HUES48 (cell line): Measurements from ENCODE around the gene IMMP2L.

Experiments
- H3K27ac ChIP-seq: one replicate; pipeline ENCODE4 v1.7.0; 2013; ENCODE audit warnings: low read depth, low read length, inconsistent platforms
- H3K27me3 ChIP-seq: 2 replicates; pipeline ENCODE4 v1.6.1; 2013; ENCODE audit warnings: mild to moderate bottlenecking, low read length; ENCODE audit not compliant: control insufficient read depth, insufficient read depth
- H3K36me3 ChIP-seq: 2 replicates; pipeline ENCODE4 v1.6.1; 2013; ENCODE audit warnings: low read length; ENCODE audit not compliant: control insufficient read depth, insufficient read depth
- H3K4me1 ChIP-seq: 2 replicates; pipeline ENCODE4 v1.6.1; 2013; ENCODE audit warnings: mild to moderate bottlenecking, low read length; ENCODE audit not compliant: control insufficient read depth, insufficient read depth
- H3K4me3 ChIP-seq: 2 replicates; pipeline ENCODE4 v1.5.1; 2013; ENCODE audit warnings: mild to moderate bottlenecking, low read depth, low read length
- H3K9ac ChIP-seq: 2 replicates; pipeline ENCODE4 v1.6.1; 2013; ENCODE audit warnings: mild to moderate bottlenecking, low read depth, low read length, moderate library complexity
- H3K9me3 ChIP-seq: 2 replicates; pipeline ENCODE4 v1.6.1; 2013; ENCODE audit warnings: low read length; ENCODE audit not compliant: control insufficient read depth, insufficient read depth

Gene IMMP2L

DNA sequence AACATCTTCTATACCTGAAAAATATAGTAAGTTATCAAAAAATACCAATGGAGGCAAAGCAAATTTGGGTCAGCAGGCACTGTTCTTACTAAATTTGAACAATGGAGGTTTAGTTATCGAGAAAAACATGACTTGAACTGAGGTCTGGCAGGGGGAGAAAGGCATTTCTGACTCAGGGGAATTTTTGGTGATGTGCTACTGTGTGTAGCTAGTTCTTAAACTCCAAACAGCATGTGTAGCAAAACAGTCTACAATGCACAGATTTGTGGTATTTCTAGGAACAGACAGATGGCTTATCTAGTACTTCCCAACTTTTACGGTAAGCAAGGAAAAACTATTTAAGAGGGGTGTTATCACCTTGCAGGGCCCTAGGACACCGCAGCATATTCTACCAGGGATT, 783.0 kb downstream of the IMMP2L start:
- Histone ChIP-seq H3K4me1 (no peaks in the 10 kb centered on the region), H3K36me3 (no peaks in the 10 kb centered on the region), H3K4me3 (no peak overlapping the region), H3K27ac (no peak overlapping the region), H3K27me3 (no peaks in the 10 kb centered on the region), H3K9ac (no peak overlapping the region), H3K9me3 (no peaks in the 10 kb centered on the region)

DNA sequence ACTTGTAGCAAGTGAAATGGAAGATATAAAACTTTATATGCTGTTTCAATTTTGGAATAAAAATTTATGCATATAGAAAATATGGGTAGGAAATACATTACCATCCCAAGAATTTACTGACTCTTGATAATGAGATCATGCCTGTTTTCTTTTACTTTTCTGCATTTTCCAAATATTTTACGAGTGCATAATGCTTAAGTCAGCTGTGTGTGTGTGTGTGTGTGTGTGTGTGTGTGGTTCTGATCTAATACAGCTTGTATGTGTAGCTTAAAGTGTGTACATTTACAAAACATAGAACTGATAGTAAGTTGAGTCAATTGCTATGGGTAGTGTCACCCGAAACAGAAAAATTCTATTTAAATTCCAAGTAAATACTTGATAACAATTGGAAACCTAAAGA, 787.2 kb downstream of the IMMP2L start:
- Histone ChIP-seq H3K27ac (no peak overlapping the region), H3K27me3 (no peaks in the 10 kb centered on the region), H3K36me3 (no peaks in the 10 kb centered on the region), H3K4me3 (no peak overlapping the region), H3K9me3 (no peaks in the 10 kb centered on the region), H3K9ac (no peak overlapping the region), H3K4me1 (no peaks in the 10 kb centered on the region)

DNA sequence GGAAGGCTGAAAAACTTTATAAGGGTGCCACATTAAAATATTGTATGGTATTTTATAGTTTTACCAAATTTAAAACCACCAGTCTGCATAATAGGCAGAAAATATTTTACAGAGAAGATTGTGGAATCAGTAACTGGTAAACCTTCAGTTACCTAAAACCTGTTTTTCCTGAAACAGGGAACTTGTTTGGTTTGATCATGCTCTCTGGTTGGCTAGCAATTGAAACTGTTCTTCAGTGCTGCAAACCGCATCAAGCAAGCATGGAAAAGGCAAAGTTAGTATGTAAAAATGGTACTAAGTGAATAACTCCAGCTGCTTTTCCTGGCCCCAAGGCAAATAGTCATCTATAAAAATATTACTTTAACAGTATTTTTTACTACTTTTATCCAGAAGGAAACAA, 788.2 kb downstream of the IMMP2L start:
- no peak overlapping the region for H3K9ac ChIP-seq
- H3K36me3 ChIP-seq: no peaks in the 10 kb centered on the region
- H3K27me3 ChIP-seq: no peaks in the 10 kb centered on the region
- H3K4me3 ChIP-seq: no peak overlapping the region
- no peaks in the 10 kb centered on the region for H3K4me1 ChIP-seq
- H3K9me3 ChIP-seq: no peaks in the 10 kb centered on the region
- H3K27ac ChIP-seq: no peak overlapping the region

DNA sequence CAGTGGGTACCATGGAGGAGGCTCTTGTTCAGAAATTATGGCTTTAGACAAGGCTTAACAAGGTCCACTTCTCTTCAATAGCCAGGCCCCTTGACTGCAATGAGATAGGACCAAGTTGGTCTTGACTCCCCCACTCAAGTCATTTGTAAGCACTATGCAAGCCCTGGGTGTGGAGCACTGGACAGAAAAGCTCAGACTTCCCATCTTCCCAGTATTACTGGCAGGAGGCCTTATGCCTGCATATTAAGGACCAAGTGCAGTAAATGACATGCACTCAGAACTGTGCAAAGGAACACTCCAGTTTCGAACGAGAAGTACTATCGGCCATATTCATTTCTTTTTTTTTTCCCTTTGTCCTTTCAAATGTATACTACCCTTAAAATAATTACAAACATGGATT, 789.7 kb downstream of the IMMP2L start:
- Histone ChIP-seq H3K9me3 (no peaks in the 10 kb centered on the region), H3K27ac (no peak overlapping the region), H3K4me1 (no peaks in the 10 kb centered on the region), H3K27me3 (no peaks in the 10 kb centered on the region), H3K36me3 (no peaks in the 10 kb centered on the region), H3K9ac (no peak overlapping the region), H3K4me3 (no peak overlapping the region)

DNA sequence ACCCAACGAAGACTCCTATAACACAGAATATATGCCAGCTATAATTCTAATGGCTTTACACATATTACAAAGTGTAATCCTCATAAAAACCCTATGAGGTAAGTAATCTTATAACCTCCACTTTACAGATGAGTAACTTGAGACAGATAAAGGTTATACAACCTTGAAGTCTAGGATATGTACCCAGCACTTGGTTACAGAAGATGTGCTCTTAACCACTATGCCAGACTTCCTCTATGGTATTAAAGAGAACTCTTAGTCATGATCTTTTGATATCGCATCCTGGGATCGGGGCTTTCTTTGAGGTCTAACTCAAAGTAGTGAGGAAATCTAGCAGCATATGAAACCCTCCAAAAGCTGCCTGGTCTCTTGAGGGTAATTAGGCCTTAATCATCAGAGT, 790.6 kb downstream of the IMMP2L start:
- H3K9ac ChIP-seq: no peak overlapping the region
- no peaks in the 10 kb centered on the region for H3K27me3 ChIP-seq
- H3K4me3 ChIP-seq: no peak overlapping the region
- H3K27ac ChIP-seq: no peak overlapping the region
- H3K36me3 ChIP-seq: no peaks in the 10 kb centered on the region
- peaks cover 7% of the 10 kb centered on the region for H3K4me1 ChIP-seq
- H3K9me3 ChIP-seq: no peaks in the 10 kb centered on the region

DNA sequence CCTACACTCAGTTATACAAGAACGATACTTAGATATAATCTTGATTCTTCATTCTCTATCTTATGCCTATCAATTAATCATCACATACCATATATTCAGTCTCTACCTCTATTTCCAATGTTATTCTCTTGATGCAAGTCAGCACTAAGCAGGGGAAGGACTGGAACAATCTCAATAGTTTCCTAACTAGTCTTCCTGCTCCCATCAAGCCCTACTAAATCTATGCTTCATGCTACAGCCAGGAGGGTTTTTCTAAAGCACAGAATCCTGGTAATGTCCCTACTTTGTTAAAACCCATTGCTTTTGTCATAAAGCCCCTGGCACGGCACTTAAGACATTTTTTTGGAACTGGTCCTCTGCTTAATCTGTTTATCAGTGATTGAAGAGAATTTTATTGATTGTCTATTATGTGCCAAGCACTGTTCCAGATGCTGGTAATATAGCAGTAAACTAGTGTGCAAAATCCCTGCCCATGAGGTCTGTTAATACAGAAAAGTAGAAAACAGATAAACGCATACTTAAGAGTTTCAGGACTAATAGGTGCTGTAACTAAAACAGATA, 794.7 kb downstream of the IMMP2L start:
- H3K27ac ChIP-seq: no peak overlapping the region
- no peaks in the 10 kb centered on the region for H3K27me3 ChIP-seq
- H3K36me3 ChIP-seq: no peaks in the 10 kb centered on the region
- H3K4me1 ChIP-seq: peaks cover 9% of the 10 kb centered on the region
- H3K4me3 ChIP-seq: no peak overlapping the region
- no peak overlapping the region for H3K9ac ChIP-seq
- no peaks in the 10 kb centered on the region for H3K9me3 ChIP-seq

DNA sequence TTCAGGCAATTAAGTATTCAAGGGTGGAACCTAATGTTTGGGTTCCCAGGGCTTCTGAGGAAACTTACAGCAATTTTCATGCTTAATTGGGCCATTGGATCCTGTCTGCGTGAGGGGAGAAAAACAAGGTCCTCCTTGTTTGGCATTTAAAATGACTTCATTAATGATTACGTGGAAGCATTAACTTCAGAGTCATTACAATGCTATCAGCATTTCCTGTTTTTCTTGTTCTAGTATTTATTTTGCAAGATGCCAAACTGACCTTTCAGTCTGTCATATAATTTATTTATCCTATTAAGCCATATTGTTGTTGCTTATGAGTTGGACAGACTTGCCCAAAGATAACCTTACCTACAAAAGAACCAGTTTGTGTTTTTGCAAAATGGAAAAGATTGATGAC, 795.4 kb downstream of the IMMP2L start:
- Histone ChIP-seq H3K9ac (no peak overlapping the region), H3K4me1 (peaks cover 9% of the 10 kb centered on the region), H3K9me3 (no peaks in the 10 kb centered on the region), H3K36me3 (no peaks in the 10 kb centered on the region), H3K27me3 (no peaks in the 10 kb centered on the region), H3K27ac (no peak overlapping the region), H3K4me3 (no peak overlapping the region)

DNA sequence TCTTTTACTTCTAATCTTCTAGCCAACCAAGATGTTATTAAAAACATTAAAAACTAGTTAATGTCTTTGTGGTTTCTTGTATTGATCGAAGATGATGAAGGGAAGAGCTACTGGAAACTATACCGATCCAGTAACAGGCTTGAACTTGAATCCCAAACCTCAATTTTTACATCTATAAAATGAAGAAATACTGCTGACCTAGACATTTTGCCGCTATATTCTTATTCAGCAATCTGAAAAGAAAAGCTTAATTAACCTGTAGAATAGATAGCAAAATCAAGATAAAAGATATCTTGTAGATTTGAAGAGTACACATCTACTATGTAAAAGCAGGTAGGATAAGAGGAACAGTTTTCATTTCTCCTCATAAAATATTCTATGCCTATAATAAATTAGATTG, 797.4 kb downstream of the IMMP2L start:
- Histone ChIP-seq H3K27me3 (no peaks in the 10 kb centered on the region), H3K4me3 (no peak overlapping the region), H3K9ac (no peak overlapping the region), H3K36me3 (no peaks in the 10 kb centered on the region), H3K9me3 (no peaks in the 10 kb centered on the region), H3K27ac (no peak overlapping the region), H3K4me1 (peaks cover 9% of the 10 kb centered on the region)

DNA sequence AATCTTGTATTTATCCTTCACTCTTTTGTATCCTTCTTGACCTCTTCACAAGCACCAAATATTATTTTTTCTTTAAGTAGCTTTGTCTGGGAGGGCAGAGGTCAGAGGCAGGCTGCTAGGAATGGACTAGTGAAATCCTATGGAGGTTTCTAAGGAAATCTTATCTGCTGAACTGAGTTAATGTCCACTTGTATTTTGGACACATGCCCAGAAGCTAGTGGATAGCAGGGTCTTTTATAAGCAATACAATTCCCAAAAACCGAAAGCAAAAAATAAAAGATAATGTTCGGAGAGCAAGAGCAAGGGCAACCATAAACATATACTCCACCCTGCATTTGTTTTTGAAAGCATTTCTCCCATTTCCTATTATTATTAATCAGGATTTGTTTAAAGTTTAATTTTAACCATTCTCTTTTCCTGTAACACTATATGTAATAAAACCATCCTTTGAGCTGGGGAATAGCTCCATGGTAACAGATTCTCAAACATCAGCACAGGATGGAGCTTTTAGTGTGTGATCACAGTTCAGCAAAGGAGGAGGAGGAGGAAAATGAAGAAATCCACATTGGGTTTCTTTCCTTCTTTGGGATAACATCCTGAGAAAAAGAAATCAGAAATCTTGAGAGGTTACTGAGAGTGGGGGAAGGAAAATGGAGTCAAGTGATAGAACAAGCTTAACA, 799.6 kb downstream of the IMMP2L start:
- H3K9ac ChIP-seq: no peak overlapping the region
- no peaks in the 10 kb centered on the region for H3K9me3 ChIP-seq
- no peaks in the 10 kb centered on the region for H3K36me3 ChIP-seq
- H3K4me3 ChIP-seq: no peak overlapping the region
- no peak overlapping the region for H3K27ac ChIP-seq
- no peaks in the 10 kb centered on the region for H3K27me3 ChIP-seq
- peaks cover 9% of the 10 kb centered on the region for H3K4me1 ChIP-seq

DNA sequence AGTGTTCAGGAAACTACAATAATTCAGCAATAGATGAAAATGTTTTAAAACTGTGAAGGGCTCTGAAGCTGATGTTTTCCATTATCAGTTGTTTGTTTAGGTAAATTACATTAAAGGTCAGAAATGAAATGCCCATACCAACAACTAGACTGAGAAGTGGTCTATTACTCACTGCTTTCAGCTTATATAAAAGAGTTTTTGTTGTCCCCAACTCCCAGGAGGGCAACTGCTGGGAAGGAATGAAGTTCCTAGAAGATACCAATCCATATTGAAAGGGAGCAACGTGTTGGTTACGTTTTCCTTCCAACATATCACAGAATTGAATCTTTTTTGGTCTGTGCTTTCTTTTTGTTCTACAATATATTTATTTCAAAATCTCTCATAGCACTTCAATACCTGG, 802.0 kb downstream of the IMMP2L start:
- Histone ChIP-seq H3K4me1 (no peaks in the 10 kb centered on the region; the same call in 1 of the 2 replicates), H3K9me3 (no peaks in the 10 kb centered on the region), H3K4me3 (no peak overlapping the region), H3K27me3 (no peaks in the 10 kb centered on the region), H3K9ac (no peak overlapping the region), H3K36me3 (no peaks in the 10 kb centered on the region), H3K27ac (no peak overlapping the region)

DNA sequence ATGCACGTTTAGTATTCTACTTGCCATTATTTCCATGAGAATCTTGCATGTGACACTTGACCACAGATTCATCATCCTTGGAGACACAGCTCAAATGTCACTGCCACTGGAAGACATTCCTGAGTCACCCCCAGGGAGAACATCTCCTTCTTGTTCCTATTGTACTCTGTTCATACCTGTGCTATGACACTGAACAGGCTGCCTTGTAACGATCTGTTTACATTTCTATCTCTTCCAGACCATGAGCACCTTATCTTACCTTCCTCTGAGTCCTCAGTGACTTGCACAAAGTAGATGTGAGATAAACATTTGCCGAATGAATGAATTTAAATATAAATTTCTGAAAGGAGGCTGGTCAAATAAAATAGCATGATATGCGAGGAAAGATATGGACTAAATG, 803.2 kb downstream of the IMMP2L start:
- Histone ChIP-seq H3K4me1 (no peaks in the 10 kb centered on the region; the same call in 1 of the 2 replicates), H3K27me3 (no peaks in the 10 kb centered on the region), H3K9ac (no peak overlapping the region), H3K27ac (no peak overlapping the region), H3K9me3 (no peaks in the 10 kb centered on the region), H3K36me3 (no peaks in the 10 kb centered on the region), H3K4me3 (no peak overlapping the region)
